NCI-H524 treated with DMSO at 0.1 percent for 48 hours (cell line): Measurements from ENCODE around the gene LRBA.
"Not testable (repeated sequence)": the region's sequence is repeated elsewhere in the genome, so short reads cannot be mapped to it uniquely, and the experiment has no call there.

Experiments used
- DNase-seq: peaks from one replicate; lab custom pipeline; 2025; lab: John Stamatoyannopoulos, UW

Gene LRBA

GRCh38 chr4:151021637-151022334 is 6.7 kb upstream of the LRBA start:
- DNase-seq = no peak

- peak; percentile 35 for DNase-seq
These were observed 619 bp upstream of the LRBA start for GRCh38 chr4:151015459-151016347.

GRCh38 chr4:151013944-151014343 is 1.1 kb downstream of the LRBA start:
- no peak for DNase-seq

- DNase-seq = no peak
These were observed 1.6 kb downstream of the LRBA start for GRCh38 chr4:151013491-151013890.

GRCh38 chr4:151012820-151013219 is 2.3 kb downstream of the LRBA start:
- DNase-seq = no peak

GRCh38 chr4:151012376-151012775 is 2.7 kb downstream of the LRBA start:
- DNase-seq = no peak

GRCh38 chr4:151004222-151004621 is 10.9 kb downstream of the LRBA start:
- DNase-seq = no peak

GRCh38 chr4:151000747-151001429 is 14.2 kb downstream of the LRBA start:
- DNase-seq = no peak

GRCh38 chr4:150999086-150999485 is 16.0 kb downstream of the LRBA start:
- no peak for DNase-seq

- DNase-seq = no peak
These were observed 17.9 kb downstream of the LRBA start for GRCh38 chr4:150997141-150997540.

- no peak for DNase-seq
These were observed 20.4 kb downstream of the LRBA start for GRCh38 chr4:150994721-150995120.

GRCh38 chr4:150993577-150993976 is 21.5 kb downstream of the LRBA start:
- DNase-seq = not testable (repeated sequence)

GRCh38 chr4:150990993-150991392 is 24.1 kb downstream of the LRBA start:
- DNase-seq = no peak

GRCh38 chr4:150990250-150990649 is 24.8 kb downstream of the LRBA start:
- DNase-seq = no peak

GRCh38 chr4:150988238-150988637 is 26.8 kb downstream of the LRBA start:
- DNase-seq = no peak

- DNase-seq = no peak
These were observed 27.9 kb downstream of the LRBA start for GRCh38 chr4:150987204-150987603.

GRCh38 chr4:150986085-150986484 is 29.0 kb downstream of the LRBA start:
- DNase-seq = no peak

- DNase-seq = no peak
These were observed 31.2 kb downstream of the LRBA start for GRCh38 chr4:150983851-150984250.

GRCh38 chr4:150982557-150983233 is 32.4 kb downstream of the LRBA start:
- no peak for DNase-seq

- no peak for DNase-seq
These were observed 36.1 kb downstream of the LRBA start for GRCh38 chr4:150978738-150979575.

GRCh38 chr4:150976478-150977118 is 38.5 kb downstream of the LRBA start:
- no peak for DNase-seq
